Gastrocnemius medialis (tissue), 4 donors: ENCODE data around the gene DDIT4.
"Not testable (repeated sequence)": the region's sequence is repeated elsewhere in the genome, so short reads cannot be mapped to it uniquely, and the experiment has no call there.

Experiments
- POLR2A ChIP-seq, 2 donors: fragments of 450-650 bp; IDR thresholded peaks; one replicate each; pipeline ENCODE4 v1.6.1; 2017; ENCODE audit warnings: antibody characterized with exemption in 2 of 2, mild to moderate bottlenecking in 2 of 2, moderate library complexity in 2 of 2
- TF ChIP-seq, protein P1 (sequence below), 5 experiments: fragments of 450-650 bp in 3 of 5; fragments of 200-600 bp in 2 of 5; sonication (generic) in 2 of 5; IDR thresholded peaks in 4 of 5; conservative IDR thresholded peaks in 1 of 5; 1 replicate in 4 of 5; 2 replicates in 1 of 5; pipeline ENCODE4 v1.5.1; 2016 to 2019; ENCODE audit warnings: antibody characterized with exemption in 5 of 5, mild to moderate bottlenecking in 3 of 5, moderate library complexity in 3 of 5

DNA sequence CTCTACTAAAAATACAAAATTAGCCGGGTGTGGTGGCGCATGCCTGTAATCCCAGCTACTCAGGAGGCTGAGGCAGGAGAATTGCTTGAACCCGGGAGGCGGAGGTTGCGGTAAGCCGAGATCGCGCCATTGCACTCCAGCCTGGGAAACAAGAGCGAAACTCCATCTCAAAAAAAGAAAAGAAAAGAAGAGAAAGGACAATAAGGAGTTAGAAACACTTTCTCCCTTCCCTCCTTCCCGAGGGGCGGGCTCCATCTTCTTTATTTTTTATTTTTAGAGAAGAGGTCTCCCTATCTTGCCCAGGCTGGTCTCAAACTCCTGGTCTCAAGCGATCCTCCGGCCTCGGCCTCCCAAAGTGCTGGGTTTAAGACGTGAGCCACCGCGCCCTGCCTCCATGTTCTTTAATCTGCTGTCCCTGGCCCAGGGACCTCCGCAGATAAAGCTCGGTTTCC is 23.1 kb downstream of the DDIT4 start:
- TF ChIP-seq, protein P1, sequence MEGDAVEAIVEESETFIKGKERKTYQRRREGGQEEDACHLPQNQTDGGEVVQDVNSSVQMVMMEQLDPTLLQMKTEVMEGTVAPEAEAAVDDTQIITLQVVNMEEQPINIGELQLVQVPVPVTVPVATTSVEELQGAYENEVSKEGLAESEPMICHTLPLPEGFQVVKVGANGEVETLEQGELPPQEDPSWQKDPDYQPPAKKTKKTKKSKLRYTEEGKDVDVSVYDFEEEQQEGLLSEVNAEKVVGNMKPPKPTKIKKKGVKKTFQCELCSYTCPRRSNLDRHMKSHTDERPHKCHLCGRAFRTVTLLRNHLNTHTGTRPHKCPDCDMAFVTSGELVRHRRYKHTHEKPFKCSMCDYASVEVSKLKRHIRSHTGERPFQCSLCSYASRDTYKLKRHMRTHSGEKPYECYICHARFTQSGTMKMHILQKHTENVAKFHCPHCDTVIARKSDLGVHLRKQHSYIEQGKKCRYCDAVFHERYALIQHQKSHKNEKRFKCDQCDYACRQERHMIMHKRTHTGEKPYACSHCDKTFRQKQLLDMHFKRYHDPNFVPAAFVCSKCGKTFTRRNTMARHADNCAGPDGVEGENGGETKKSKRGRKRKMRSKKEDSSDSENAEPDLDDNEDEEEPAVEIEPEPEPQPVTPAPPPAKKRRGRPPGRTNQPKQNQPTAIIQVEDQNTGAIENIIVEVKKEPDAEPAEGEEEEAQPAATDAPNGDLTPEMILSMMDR (IDR thresholded peaks at IDR 0.05 in 4 of 5, conservative IDR thresholded peaks at IDR 0.05 in 1 of 5) = not testable (repeated sequence)
- peak in 1 of 2 donors; percentile 36 for TF ChIP-seq POLR2A (IDR thresholded peaks at IDR 0.05)
